ENCODE data around the gene PDIK1L.

The PDIK1L gene

DNA sequence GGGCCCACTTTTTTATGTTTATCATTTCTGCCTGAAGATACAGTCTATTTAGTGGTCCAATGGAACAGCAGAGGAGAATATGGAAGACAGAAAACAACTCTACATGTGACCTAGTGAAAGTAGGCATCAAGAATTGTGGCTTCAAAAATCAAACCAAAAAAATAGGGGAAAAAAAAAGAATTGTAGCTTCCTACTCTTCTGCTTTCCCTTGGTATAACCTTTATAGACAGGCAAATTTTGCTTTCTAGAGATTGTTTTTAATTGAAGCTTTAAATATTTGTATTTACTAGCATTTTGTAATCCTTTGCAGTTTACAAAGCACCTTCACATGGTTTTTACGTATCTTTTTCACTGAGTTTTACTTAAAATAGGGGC is 14.3 kb downstream of the PDIK1L start:
- Histone ChIP-seq H3K9ac (ENCODE audit: low read depth, low read length) (no peak overlapping the region), H3K27me3 (ENCODE audit: control insufficient read depth, insufficient read depth, low read length) (no peaks in the 10 kb centered on the region), H3K4me1 (ENCODE audit: control insufficient read depth, insufficient read depth, low read length) (peaks cover 4% of the 10 kb centered on the region)

DNA sequence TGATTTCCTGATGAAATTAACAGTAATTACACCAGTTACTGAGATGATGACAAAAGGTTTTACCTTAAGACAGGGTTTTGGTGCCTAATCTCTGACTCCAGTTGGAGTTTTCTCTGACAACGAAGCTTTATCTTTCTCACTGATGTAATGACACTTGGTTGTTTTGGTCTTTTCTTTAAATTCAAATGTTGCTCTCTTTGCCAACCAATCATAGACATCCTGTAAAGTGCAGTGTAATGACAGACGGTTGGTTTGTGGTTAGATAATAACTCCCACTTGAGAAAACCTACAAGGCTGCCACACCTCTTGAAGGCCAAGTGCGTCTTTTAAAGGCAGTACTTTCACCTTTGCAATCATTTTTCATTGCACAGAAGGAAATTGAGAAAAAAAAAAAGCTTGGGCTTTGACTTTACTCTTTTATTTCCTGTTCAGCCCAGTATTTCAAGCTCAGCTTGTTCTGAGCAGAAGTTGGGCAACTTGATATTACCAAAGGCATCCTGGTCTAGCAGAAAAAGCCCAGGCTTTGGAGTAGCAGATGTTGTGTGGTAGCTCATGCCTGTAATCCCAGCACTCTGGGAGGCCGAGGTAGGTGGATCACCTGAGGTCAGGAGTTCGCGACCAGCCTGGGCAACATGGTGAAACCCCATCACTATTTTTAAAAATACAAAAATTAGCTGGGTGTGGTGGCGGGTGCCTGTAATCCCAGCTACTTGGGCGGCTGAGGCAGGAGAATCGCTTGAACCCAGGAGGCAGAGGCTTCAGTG is 14.9 kb downstream of the PDIK1L start:
- no peaks in the 10 kb centered on the region for H3K9me3 ChIP-seq (ENCODE audit: control insufficient read depth, insufficient read depth, low read length)
- H3K4me1 ChIP-seq (ENCODE audit: control insufficient read depth, insufficient read depth, low read length): peaks cover 4% of the 10 kb centered on the region
- no peaks in the 10 kb centered on the region for H3K27me3 ChIP-seq (ENCODE audit: control insufficient read depth, insufficient read depth, low read length)
- H3K9ac ChIP-seq (ENCODE audit: low read depth, low read length): no peak overlapping the region
- H3K4me3 ChIP-seq (ENCODE audit: low read depth, low read length): no peak overlapping the region
- H3K36me3 ChIP-seq (ENCODE audit: control insufficient read depth, insufficient read depth, low read length): no peaks in the 10 kb centered on the region

More for the DNA sequence above, 14.3 kb downstream of the PDIK1L start:
- Histone ChIP-seq H3K9me3 (ENCODE audit: control insufficient read depth, insufficient read depth, low read length) (no peaks in the 10 kb centered on the region), H3K36me3 (ENCODE audit: control insufficient read depth, insufficient read depth, low read length) (no peaks in the 10 kb centered on the region), H3K4me3 (ENCODE audit: low read depth, low read length) (no peak overlapping the region)

DNA sequence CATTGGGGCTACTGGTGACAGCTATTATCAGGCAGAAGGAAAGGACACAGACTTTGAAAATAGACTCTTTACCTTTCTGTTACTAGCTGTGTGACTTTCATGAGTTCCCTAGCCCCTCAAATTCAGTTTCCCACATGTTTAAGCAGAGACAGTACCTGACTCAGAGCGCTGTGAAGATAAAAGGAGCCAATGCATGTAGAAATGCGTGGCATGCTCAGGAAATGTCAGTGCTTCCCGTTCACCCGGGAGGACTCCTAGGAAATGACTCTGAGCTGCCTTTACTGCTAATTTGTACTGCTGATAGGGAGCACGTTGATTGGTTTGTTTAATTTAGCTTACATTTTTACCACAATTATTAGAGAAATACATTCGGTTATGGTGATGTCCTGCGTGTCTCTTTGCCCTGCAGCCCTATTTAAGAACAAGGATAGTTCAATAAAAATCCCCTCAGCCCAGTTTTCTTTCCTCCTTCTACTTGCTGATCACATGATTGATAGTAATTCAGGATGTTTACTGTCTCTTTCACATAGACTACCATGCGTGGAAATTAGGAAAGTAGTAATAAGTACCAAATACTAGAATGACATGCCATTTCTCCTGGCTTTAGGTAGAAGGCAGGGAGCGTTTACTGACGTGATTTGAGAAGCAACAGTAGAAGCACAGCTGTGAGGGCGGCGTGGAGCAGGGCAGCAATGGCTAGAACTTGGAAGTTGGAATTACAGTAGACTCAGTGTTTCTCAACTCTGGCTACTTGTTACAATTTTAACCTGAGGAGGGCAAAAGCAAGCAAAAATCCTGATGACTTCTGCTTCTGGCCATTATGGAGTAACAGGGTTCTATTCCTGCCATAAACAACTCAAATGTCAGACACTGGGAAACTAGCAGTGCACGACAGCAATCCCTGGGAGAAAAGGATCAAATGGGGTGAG is 15.9 kb downstream of the PDIK1L start:
- Histone ChIP-seq H3K36me3 (ENCODE audit: control insufficient read depth, insufficient read depth, low read length) (no peaks in the 10 kb centered on the region), H3K9me3 (ENCODE audit: control insufficient read depth, insufficient read depth, low read length) (no peaks in the 10 kb centered on the region), H3K4me1 (ENCODE audit: control insufficient read depth, insufficient read depth, low read length) (peaks cover 4% of the 10 kb centered on the region), H3K27me3 (ENCODE audit: control insufficient read depth, insufficient read depth, low read length) (no peaks in the 10 kb centered on the region), H3K4me3 (ENCODE audit: low read depth, low read length) (no peak overlapping the region), H3K9ac (ENCODE audit: low read depth, low read length) (no peak overlapping the region)

DNA sequence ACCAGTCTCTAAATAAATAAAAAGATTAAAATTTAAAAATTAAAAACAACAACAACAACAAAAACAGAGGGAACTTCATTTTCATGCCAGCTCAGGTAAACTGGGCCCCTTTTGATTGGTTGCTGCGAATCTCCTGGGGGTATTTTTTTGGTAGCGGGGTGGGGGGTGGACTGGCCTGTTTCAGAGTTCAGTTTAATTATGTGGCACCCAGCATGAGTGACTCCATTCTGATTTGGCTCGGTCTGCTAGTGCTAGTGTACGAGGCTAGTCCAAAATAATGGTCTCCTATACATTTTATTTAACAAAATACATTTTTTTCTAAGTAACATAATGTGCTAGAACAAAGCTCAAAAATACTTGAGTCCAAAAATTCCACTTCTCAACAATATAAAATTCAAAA is 18.2 kb downstream of the PDIK1L start:
- H3K4me1 ChIP-seq (ENCODE audit: control insufficient read depth, insufficient read depth, low read length): peaks cover 4% of the 10 kb centered on the region
- no peaks in the 10 kb centered on the region for H3K9me3 ChIP-seq (ENCODE audit: control insufficient read depth, insufficient read depth, low read length)
- H3K36me3 ChIP-seq (ENCODE audit: control insufficient read depth, insufficient read depth, low read length): no peaks in the 10 kb centered on the region
- H3K27me3 ChIP-seq (ENCODE audit: control insufficient read depth, insufficient read depth, low read length): no peaks in the 10 kb centered on the region
- no peak overlapping the region for H3K4me3 ChIP-seq (ENCODE audit: low read depth, low read length)
- no peak overlapping the region for H3K9ac ChIP-seq (ENCODE audit: low read depth, low read length)

DNA sequence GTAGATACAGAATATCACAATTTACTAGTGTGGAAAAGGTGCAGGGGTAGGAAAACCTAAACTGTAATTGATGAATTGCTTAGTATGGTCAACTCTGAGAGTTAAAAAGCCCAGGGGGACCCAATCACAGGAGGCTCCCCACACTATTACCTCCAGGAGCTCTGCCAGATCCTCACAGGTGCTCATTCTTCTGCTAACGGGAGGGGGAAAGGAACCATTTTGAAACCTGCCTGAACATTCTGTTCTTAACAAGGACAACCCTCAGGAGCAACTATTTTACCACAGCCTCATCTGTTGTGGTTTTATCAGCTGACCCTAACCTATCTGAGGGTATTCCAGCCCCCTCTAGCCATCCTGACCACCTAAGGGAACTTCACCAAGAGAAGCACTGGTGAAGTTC is 19.1 kb downstream of the PDIK1L start:
- no peaks in the 10 kb centered on the region for H3K27me3 ChIP-seq (ENCODE audit: control insufficient read depth, insufficient read depth, low read length)
- no peaks in the 10 kb centered on the region for H3K36me3 ChIP-seq (ENCODE audit: control insufficient read depth, insufficient read depth, low read length)
- H3K9me3 ChIP-seq (ENCODE audit: control insufficient read depth, insufficient read depth, low read length): no peaks in the 10 kb centered on the region
- peaks cover 4% of the 10 kb centered on the region for H3K4me1 ChIP-seq (ENCODE audit: control insufficient read depth, insufficient read depth, low read length)
- H3K4me3 ChIP-seq (ENCODE audit: low read depth, low read length): no peak overlapping the region
- no peak overlapping the region for H3K9ac ChIP-seq (ENCODE audit: low read depth, low read length)

DNA sequence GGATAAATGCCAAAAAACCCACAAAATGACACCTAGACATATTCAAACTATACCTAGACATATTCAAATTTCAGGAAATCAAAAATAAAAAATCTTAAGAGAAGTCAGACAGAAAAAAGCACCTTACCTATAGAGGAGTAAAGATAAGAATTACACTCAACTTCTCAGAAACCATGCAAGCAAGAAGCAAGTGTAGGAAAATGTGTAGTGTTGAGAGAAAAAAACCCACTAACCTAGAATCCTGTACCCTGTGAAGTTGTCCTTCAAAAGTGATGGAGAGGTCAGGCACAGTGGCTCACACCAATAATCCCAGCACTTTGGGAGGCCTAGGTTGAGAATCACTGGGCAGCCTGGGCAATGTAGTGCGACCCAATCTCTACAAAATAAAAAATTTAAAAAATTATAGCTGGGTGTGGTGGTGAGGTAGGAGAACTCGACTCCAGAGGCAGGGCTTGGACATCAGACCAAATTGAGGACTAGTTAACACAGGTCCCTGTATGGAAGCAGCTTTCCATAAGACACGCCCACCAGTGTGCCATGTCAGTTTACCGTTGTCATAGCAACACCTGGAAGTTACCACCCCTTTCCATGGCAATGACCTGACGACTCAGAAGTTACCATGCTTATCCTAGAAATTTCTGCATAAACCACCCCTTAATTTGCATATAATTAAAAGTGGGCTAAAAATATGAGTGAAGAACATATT is 20.7 kb downstream of the PDIK1L start:
- Histone ChIP-seq H3K9ac (ENCODE audit: low read depth, low read length) (no peak overlapping the region), H3K4me3 (ENCODE audit: low read depth, low read length) (no peak overlapping the region), H3K9me3 (ENCODE audit: control insufficient read depth, insufficient read depth, low read length) (no peaks in the 10 kb centered on the region), H3K4me1 (ENCODE audit: control insufficient read depth, insufficient read depth, low read length) (no peaks in the 10 kb centered on the region), H3K27me3 (ENCODE audit: control insufficient read depth, insufficient read depth, low read length) (no peaks in the 10 kb centered on the region), H3K36me3 (ENCODE audit: control insufficient read depth, insufficient read depth, low read length) (no peaks in the 10 kb centered on the region)

DNA sequence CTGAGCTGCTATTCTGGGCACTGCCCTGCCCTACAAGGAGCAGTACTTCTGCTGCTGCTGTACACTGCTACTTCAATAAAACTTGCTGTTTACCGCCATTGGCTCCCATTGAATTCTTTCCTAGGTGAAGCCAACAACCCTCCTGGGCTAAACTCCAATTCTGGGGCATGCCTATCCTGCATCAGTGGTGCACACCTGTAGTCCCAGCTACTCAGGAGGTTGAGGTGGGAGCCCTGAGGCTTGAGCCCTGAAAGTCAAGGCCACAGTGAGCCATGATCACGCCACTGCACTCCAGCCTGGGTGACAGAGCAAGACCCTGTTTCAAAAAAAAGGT is 21.2 kb downstream of the PDIK1L start:
- no peaks in the 10 kb centered on the region for H3K36me3 ChIP-seq (ENCODE audit: control insufficient read depth, insufficient read depth, low read length)
- H3K9me3 ChIP-seq (ENCODE audit: control insufficient read depth, insufficient read depth, low read length): no peaks in the 10 kb centered on the region
- H3K9ac ChIP-seq (ENCODE audit: low read depth, low read length): no peak overlapping the region
- H3K4me1 ChIP-seq (ENCODE audit: control insufficient read depth, insufficient read depth, low read length): no peaks in the 10 kb centered on the region
- no peaks in the 10 kb centered on the region for H3K27me3 ChIP-seq (ENCODE audit: control insufficient read depth, insufficient read depth, low read length)
- no peak overlapping the region for H3K4me3 ChIP-seq (ENCODE audit: low read depth, low read length)

DNA sequence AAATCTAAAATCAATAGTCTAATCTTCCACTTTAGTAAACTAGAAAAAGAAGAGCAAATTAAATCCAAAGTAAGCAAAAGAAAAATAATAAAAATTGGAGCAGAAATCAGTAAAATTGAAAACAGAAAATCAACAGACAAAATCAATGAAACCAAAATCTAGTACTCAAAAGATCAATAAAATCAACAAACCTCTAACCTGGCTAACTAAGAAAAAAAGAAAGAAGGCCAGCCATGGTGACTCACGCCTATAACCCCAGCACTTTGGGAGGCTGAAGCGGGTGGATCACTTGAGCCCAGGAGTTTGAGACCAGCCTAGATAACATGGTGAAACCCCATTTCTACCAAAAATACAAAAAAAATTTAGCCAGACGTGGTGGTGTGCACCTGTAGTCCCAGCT is 22.8 kb downstream of the PDIK1L start:
- Histone ChIP-seq H3K27me3 (ENCODE audit: control insufficient read depth, insufficient read depth, low read length) (no peaks in the 10 kb centered on the region), H3K36me3 (ENCODE audit: control insufficient read depth, insufficient read depth, low read length) (no peaks in the 10 kb centered on the region), H3K4me1 (ENCODE audit: control insufficient read depth, insufficient read depth, low read length) (no peaks in the 10 kb centered on the region), H3K9ac (ENCODE audit: low read depth, low read length) (no peak overlapping the region), H3K9me3 (ENCODE audit: control insufficient read depth, insufficient read depth, low read length) (no peaks in the 10 kb centered on the region), H3K4me3 (ENCODE audit: low read depth, low read length) (no peak overlapping the region)

DNA sequence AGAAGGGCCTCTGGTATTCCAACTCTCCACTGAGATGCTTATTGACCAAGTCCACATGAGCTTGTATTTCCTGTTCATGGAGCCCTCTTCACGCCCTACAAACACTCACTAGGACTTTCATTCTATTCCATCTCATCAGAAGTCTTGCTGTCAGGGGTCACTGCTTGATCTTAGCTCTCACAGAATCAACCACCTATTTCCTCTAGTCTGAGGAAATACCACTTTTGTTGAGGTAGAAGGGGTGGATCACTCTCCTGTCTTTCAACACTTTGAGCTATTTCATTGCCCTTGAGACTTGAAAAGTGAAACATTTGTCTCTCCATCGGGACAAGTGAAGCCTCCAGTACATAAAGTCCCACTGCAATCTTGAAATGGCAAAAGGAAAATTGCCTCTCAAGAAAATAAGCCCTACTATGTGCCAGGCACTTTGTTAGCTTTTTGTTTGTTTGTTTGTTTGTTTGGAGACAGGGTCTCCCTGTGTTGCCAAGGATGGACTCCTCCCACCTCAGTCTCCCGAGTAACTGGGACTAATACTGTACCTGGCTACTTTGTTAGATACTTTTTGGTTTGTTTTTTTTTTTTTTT is 27.4 kb downstream of the PDIK1L start:
- H3K9ac ChIP-seq (ENCODE audit: low read depth, low read length): no peak overlapping the region
- H3K4me3 ChIP-seq (ENCODE audit: low read depth, low read length): no peak overlapping the region
- H3K4me1 ChIP-seq (ENCODE audit: control insufficient read depth, insufficient read depth, low read length): no peaks in the 10 kb centered on the region
- H3K36me3 ChIP-seq (ENCODE audit: control insufficient read depth, insufficient read depth, low read length): no peaks in the 10 kb centered on the region
- H3K9me3 ChIP-seq (ENCODE audit: control insufficient read depth, insufficient read depth, low read length): no peaks in the 10 kb centered on the region
- H3K27me3 ChIP-seq (ENCODE audit: control insufficient read depth, insufficient read depth, low read length): no peaks in the 10 kb centered on the region

DNA sequence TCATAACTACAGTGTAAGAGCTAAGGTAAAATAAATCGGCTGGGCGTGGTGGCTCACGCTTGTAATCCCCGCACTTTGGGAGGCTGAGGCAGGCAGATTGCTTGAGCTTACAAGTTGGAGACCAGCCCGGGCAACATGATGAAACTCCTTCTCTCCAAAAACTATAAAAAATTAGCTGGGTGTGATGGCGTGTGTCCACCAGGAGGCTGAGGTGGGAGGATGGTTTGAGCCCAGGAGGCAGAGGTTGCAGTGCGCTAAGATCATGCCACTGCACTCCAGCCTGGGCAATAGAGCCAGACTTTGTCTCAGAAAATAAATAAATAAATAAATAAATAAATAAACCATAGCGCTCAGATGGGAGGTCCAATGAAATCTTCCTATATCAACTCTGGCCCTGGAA is 30.5 kb downstream of the PDIK1L start:
- Histone ChIP-seq H3K4me1 (ENCODE audit: control insufficient read depth, insufficient read depth, low read length) (no peaks in the 10 kb centered on the region), H3K27me3 (ENCODE audit: control insufficient read depth, insufficient read depth, low read length) (peaks cover 12% of the 10 kb centered on the region), H3K4me3 (ENCODE audit: low read depth, low read length) (no peak overlapping the region), H3K36me3 (ENCODE audit: control insufficient read depth, insufficient read depth, low read length) (no peaks in the 10 kb centered on the region), H3K9ac (ENCODE audit: low read depth, low read length) (no peak overlapping the region), H3K9me3 (ENCODE audit: control insufficient read depth, insufficient read depth, low read length) (no peaks in the 10 kb centered on the region)

DNA sequence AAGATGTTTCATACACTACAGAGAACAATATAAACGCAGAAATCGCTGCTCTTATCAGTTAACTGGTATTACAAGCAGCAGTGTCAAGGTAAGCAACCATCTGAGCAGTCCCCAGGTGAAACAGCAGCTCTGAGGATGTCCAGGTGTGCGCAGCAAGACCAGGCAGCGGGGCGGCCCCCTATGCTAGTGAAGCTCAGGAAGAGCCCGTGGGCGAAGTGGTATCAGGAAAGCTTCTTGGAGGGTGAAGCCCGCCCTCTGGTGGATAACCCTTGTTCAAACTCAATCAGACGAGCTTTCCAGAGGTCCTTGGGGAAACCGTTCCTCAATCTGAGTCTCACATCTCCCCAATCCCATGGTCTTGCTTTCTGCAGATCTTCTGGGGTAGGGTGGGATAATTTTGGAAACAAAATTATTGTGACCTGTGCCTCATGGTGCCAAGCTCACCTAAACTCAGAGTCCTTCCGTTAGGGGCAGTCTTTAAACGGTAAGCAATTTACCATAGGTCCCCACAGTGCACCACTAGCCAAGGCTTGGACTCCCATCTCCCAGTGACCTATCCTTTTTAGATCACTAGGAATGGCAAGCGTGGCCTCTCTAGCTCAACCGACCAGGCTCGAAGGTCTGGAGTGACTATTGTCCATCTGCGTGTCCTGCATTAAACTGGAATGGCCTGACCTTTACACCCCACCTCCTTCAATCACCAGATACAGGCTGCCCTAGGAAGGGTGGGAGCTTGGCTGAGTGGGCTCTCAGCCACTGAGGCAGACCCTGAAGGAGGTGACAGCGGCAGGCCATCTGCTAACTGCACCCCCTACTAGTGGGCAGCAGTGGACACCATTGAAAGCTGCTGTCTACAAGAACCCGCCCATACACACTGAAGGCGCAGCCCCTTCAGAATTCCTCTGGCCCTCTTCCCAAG is 33.7 kb downstream of the PDIK1L start:
- H3K9ac ChIP-seq (ENCODE audit: low read depth, low read length): no peak overlapping the region
- no peak overlapping the region for H3K4me3 ChIP-seq (ENCODE audit: low read depth, low read length)
- no peaks in the 10 kb centered on the region for H3K4me1 ChIP-seq (ENCODE audit: control insufficient read depth, insufficient read depth, low read length)
- peaks cover 31% of the 10 kb centered on the region for H3K27me3 ChIP-seq (ENCODE audit: control insufficient read depth, insufficient read depth, low read length)
- H3K36me3 ChIP-seq (ENCODE audit: control insufficient read depth, insufficient read depth, low read length): no peaks in the 10 kb centered on the region
- no peaks in the 10 kb centered on the region for H3K9me3 ChIP-seq (ENCODE audit: control insufficient read depth, insufficient read depth, low read length)
